Epithelial cell of esophagus (primary cell): ENCODE data around the gene AOC1.

Experiments
- DNase-seq: peaks from one replicate; pipeline ENCODE4 v3.0.0; 2010; ENCODE audit warnings: low read depth
- H3K4me3 ChIP-seq: 2 replicates; pipeline ENCODE4 v1.5.1; 2011; ENCODE audit warnings: mild to moderate bottlenecking, low read length, control low read depth
- CTCF ChIP-seq: IDR thresholded peaks from 2 replicates; pipeline ENCODE4 v1.5.1; 2011; ENCODE audit warnings: low read depth, mild to moderate bottlenecking, low read length, control low read depth, inconsistent platforms; ENCODE audit not compliant: insufficient read depth; ENCODE audit errors: missing control alignments

Gene AOC1

GRCh38 chr7:150851492-150852370 is 586 bp upstream of the AOC1 start:
- no peak for DNase-seq
- no peak overlapping the region for H3K4me3 ChIP-seq

DNA sequence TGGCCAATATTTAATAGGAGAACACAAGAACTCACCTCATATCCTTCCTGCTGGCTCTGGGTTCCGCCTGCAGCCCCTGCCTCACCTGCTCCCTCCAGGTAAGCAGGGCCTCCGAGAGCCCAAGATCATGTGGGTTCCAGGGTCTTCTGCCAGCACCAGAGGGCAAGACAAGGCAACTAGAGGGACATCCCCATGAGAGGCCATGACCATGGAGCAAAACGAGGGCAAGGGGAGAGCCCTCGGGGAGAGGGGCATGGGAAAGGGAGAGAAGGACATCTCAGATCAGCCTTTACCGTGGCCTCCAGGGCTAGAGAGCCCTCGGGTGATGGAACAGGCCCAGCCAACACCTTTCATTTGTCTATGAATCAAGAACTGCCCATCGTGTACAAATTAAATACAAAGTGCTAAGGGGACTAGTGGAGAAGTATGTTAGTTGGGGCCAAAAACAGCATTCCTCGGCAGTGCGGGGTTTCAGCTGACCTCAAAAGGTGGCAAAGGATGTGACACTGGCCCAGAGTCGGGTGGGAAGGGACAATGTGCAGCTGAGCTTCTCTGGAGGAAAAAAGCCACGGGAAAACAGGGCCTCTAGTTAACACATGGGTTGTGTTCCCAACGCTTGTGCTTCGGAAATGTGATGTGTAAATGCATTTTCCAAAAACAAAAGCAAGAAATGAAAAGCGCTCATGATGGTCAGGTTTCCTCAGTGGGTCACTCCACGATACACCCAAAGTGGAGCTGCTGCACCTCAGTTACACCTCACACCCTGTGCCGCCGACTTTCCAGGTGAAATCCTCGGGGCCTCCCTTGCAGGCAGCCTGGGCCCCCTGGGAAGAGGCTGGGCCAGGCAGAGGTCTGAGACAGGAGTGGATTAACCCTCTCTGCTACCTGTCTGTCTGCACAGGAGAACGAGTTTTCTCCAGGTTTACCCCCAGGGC is 2.0 kb downstream of the AOC1 start:
- no peak for DNase-seq
- no peak overlapping the region for H3K4me3 ChIP-seq
- no peak for TF ChIP-seq CTCF

More at GRCh38 chr7:150851492-150852370, 586 bp upstream of the AOC1 start:
- TF ChIP-seq CTCF, result no peak

DNA sequence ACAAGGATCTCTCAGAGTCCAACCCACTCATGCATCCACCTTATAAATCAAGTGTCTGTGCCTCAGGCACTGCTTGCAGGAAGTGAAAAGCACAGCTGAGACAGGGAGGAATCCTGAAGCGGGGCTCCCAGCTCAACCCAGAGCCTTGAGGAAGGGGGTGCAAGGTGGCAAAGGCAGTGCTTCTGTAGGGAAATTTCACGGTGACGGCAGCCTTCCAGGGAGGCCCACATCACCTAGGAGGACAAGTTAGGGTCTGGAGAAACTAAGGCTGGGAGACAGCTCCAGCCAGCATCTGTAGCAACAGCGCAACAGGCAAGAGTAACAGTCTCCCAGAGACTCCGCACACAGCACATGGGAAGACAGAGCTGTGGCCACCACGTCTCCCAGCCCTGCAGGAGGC is 2.7 kb downstream of the AOC1 start:
- no peak for DNase-seq
- no peak for TF ChIP-seq CTCF
- H3K4me3 ChIP-seq, result no peak overlapping the region

DNA sequence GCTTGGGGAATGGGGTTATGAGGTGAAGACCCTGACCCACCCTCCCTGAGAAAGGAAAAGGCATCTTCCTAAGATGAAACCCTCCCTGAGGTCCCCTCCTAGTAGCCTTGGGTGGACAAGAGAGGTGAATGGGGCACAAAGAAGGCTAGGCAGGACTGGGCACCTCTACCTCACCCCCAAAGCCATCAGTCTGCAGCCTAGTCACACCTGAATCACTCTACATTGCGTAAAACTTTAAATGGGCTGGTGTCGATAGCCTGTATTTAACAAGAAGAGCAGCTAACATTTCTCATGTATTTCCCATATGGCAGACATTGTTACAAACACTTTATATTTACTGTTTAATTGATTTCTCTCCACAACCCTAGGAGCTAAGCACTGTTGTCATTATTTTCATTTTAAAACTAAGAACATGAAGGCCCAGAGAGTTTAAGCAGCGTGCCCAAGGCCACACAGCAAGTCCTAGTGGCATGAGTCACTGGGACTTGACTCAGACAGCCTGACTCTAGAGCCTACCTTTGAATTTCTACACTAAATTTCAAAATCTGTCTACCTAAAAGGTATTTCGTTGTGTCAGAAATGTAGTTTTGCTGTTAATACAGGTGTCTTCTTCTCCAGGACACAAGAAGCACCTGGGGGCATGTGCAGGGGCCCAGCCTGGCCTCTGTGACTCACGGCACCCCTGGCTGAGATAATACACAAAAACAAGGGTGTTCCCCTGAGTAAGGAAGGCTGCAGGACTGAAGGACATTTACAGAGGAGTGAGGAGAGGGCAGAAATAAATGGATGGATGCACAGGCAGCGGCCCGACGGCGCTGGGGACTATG is 3.4 kb downstream of the AOC1 start:
- no peak overlapping the region for H3K4me3 ChIP-seq
- TF ChIP-seq CTCF, result no peak
- peak; percentile 52 for DNase-seq

GRCh38 chr7:150856303-150857275 is 4.3 kb downstream of the AOC1 start:
- H3K4me3 ChIP-seq, result no peak overlapping the region
- DNase-seq, result no peak
- TF ChIP-seq CTCF, result no peak
